HepG2 (cell line): Measurements from ENCODE around the gene FAM20C.

Experiments
- CBX1 ChIP-seq: IDR thresholded peaks from one replicate; pipeline ENCODE4 v1.6.1; 2016; ENCODE audit warnings: antibody characterized with exemption, low read depth
- HDAC6 ChIP-seq: fragments of 200-600 bp; sonication (generic); IDR thresholded peaks from 2 replicates; pipeline ENCODE4 v1.7.0; 2017; ENCODE audit warnings: mild to moderate bottlenecking, antibody characterized with exemption, low read length, low read depth
- MYC ChIP-seq: sonication (generic); formaldehyde crosslinking; IDR thresholded peaks from 2 replicates; pipeline ENCODE4 v1.9.0; 2021; ENCODE audit warnings: missing genetic modification reagents, borderline replicate concordance
- ZSCAN30 ChIP-seq: sonication (generic); formaldehyde crosslinking; IDR thresholded peaks from 2 replicates; pipeline ENCODE4 v1.5.0; 2020; ENCODE audit warnings: mild to moderate bottlenecking, missing genetic modification reagents
- TF ChIP-seq, protein P1 (sequence below): IDR thresholded peaks from 2 replicates; pipeline ENCODE4 v1.6.1; 2016; ENCODE audit warnings: low read depth, control low read depth

- no peak for TF ChIP-seq CBX1
- no peak for TF ChIP-seq ZSCAN30
- no peak for TF ChIP-seq MYC
- TF ChIP-seq, protein P1, sequence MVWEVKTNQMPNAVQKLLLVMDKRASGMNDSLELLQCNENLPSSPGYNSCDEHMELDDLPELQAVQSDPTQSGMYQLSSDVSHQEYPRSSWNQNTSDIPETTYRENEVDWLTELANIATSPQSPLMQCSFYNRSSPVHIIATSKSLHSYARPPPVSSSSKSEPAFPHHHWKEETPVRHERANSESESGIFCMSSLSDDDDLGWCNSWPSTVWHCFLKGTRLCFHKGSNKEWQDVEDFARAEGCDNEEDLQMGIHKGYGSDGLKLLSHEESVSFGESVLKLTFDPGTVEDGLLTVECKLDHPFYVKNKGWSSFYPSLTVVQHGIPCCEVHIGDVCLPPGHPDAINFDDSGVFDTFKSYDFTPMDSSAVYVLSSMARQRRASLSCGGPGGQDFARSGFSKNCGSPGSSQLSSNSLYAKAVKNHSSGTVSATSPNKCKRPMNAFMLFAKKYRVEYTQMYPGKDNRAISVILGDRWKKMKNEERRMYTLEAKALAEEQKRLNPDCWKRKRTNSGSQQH (CRISPR knock-in tag): no peak
- TF ChIP-seq HDAC6: no peak
Measured at GRCh38 chr7:181738-182137, 10.6 kb upstream of the FAM20C start.
